ENCODE data around the gene PPP1R1C.
"Not testable (repeated sequence)": the region's sequence is repeated elsewhere in the genome, so short reads cannot be mapped to it uniquely, and the experiment has no call there.

The PPP1R1C gene

GRCh38 chr2:182015334-182016109, 29.9 kb downstream of the PPP1R1C start:
- no peak for DNase-seq

- no peak for DNase-seq
Observed at GRCh38 chr2:182018218-182018617, 32.6 kb downstream of the PPP1R1C start.

DNA sequence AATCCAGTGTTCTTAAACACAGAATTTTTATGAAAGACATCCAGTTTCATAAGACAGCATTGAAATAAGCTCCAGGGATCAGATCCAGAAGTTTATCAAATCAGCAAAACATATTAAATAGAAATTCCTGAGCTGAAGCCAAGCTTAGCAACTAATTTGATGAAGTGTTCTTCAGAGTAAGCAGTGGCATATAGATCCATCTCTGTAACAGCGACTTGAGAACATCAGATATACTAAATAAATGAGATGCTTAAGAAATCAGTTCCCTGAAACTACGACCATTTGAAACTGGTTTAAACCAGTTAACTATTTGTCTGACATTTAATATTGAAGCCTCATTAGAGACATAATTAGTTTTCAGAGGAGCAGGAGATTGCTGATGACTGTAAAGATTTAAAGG, 34.1 kb downstream of the PPP1R1C start:
- DNase-seq, result no peak

GRCh38 chr2:182020286-182021070, 34.8 kb downstream of the PPP1R1C start:
- no peak for DNase-seq

DNA sequence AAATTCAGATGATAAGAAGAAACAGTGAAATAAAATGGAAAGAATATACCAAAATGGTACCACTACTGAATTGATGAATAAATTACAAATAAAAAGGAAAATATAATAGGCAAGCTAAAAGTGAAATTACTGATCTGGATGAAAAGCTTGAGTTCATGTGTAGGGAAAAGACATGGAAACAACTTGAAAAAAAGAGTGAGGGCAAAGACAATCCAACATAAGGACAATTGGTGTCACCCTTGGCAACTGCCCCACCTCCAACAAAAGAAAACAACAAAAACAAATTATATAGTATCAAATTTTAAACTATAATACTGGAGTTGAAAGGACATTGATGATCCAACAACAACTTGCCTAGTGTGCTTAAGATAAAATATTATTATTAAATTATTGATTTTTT, 37.6 kb downstream of the PPP1R1C start:
- no peak for DNase-seq

- not testable (repeated sequence) for DNase-seq
Observed at GRCh38 chr2:182030875-182031274, 45.2 kb downstream of the PPP1R1C start.

DNA sequence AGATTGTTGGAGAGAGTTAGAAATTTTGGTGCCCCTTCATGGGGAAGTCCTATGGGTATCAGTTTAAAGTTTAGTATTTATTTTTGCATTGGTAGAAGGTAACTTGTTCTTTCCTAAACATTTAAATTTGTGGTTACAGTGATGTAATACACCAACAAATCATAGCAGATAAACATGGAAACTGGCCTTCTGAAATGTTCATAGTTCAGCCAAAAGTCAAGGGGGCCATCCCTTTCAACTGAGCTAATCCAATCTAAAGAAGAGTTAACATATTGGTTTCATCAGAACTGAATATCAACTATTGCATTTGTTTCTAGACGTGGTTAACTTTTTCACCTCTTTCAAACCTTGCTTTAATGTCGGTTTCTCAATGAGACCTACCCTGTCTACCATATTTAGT, 46.3 kb downstream of the PPP1R1C start:
- DNase-seq, result no peak

GRCh38 chr2:182033449-182033848, 47.8 kb downstream of the PPP1R1C start:
- DNase-seq, result no peak

DNA sequence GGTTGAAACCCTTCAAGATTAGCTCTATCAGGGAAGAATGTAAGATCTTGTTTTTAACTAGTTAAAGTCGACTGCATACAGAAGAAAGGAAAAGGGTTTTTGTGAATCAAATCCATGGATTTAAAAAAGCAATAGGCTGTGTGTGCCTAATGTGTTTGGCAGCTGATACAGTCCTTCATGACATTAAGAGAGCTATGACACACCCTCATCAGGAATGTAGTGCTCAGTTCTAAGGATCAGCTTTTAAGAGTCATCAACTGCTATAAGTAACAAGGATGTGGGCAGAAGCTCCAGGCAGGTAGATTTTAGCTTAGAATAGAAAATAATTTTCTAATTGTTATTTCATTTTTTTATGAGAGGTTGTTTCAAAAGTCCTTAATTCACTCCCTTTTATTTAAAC, 52.9 kb downstream of the PPP1R1C start:
- DNase-seq, result no peak

DNA sequence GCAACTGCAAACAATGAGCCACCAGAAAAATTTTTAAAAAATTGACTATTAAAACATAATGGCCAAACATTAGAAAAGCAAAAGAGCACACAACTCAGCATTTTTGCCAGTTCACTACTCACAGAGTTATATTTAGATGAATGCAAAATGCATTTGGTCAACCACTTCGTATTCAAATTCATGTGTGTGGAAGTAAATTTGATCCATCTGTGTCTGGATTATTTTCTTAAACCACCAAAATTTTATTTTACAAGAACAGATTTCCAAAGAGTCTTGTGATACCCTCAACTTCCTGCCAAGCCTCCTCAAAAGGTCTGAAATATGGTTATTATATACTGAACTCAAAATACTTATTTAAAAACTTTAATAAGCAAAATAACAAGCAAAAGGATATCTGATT, 57.4 kb downstream of the PPP1R1C start:
- no peak for DNase-seq

GRCh38 chr2:182043861-182044260, 58.2 kb downstream of the PPP1R1C start:
- DNase-seq, result no peak

GRCh38 chr2:182047544-182047943, 61.9 kb downstream of the PPP1R1C start:
- no peak for DNase-seq

- DNase-seq, result no peak
Observed at GRCh38 chr2:182048088-182048487, 62.4 kb downstream of the PPP1R1C start.

- no peak for DNase-seq
Observed at GRCh38 chr2:182048621-182049020, 63.0 kb downstream of the PPP1R1C start.

GRCh38 chr2:182049372-182050148, 63.9 kb downstream of the PPP1R1C start:
- no peak for DNase-seq

- no peak for DNase-seq
Observed at GRCh38 chr2:182050333-182051135, 64.9 kb downstream of the PPP1R1C start.

- no peak for DNase-seq
Observed at GRCh38 chr2:182055993-182056392, 70.3 kb downstream of the PPP1R1C start.

GRCh38 chr2:182057002-182057401, 71.3 kb downstream of the PPP1R1C start:
- DNase-seq, result no peak

DNA sequence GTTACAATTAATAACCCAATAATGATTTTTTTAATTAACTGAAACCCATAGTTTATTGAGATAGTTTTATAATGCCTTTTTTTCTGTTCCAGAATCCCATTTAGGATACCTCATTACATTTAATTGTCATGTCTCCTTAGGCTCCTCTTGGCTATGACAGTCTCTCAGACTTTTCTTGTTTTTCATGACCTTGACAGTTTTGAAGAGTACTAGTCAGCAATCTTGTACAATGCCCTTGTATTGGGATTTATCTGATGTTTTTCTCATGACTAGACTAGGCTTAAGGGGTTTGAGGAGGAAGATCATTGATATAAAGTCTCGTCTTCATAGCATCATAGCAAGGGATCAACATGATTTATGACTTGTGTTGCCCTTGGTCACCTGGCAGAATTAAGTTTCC, 72.4 kb downstream of the PPP1R1C start:
- DNase-seq, result no peak

DNA sequence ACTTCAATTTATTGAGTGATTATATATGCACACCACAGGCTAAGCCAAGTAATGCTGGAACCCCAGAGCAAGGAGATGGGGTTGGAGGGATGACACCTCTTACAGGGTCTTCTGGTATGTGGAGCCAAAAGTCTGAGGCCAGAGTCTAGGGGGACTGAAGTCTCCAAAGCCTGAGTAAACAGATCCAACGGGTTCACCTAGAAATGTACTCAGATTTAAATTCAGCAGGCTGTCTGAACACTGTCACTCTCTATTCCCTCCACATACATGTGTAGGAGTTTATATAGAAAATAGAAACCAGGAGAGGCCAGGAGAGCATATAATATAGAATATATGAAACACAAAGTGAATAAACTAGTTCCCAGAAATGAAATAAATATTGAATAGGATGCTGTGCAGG, 76.1 kb downstream of the PPP1R1C start:
- DNase-seq, result no peak

DNA sequence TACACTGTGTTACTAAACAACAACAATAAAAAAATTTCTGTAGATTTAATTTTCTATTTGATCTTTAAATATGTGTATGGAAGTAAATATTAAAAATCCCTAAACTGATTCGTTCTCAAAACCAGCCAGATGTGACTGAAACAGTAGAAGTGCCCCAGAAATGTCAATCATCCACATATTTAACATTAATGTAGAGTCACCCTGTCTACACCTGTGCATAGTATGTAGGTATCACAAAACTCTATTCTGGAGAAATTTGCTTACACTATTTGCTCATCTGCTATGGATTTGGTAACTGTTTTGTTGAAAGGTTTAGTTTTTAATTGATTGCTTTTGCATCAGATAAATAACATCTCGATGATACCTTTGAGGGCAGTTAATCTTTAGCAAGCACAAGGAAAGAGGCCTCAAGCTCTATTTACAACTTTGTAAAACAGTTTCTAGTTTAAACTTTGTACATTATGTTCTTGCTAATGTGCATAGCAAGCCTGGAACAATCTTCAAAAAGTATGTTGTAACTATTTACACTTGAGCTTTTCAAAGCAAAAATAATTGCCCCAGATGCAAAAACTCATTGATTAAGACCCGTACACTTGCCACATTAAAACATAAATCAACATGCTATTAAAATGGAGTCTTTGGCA, 76.8 kb downstream of the PPP1R1C start:
- DNase-seq, result no peak
